ENCODE data around the gene PFKFB3. TPM values are rescaled to one million over a fixed set of nuclear protein-coding genes. Genes with fewer than 3 reads are reported as not detected.
"Not testable (repeated sequence)": the region's sequence is repeated elsewhere in the genome, so short reads cannot be mapped to it uniquely, and the experiment has no call there.

The PFKFB3 gene
- polyA plus RNA-seq, 3 donors, result 27.7 to 33.9 (median 31.0) TPM

- DNase-seq (ENCODE audit: low read depth in 3 of 3, low spot score in 2 of 3), result no peak
Observed at GRCh38 chr10:6200734-6201515, 1.8 kb upstream of the PFKFB3 start.

- DNase-seq (ENCODE audit: low read depth in 3 of 3, low spot score in 2 of 3), result no peak
Observed at GRCh38 chr10:6201516-6201975, 1.2 kb upstream of the PFKFB3 start.

GRCh38 chr10:6202098-6202683, 541 bp upstream of the PFKFB3 start:
- DNase-seq (ENCODE audit: low read depth in 3 of 3, low spot score in 2 of 3), result no peak

- no peak for DNase-seq (ENCODE audit: low read depth in 3 of 3, low spot score in 2 of 3)
Observed at GRCh38 chr10:6203331-6204062, 765 bp downstream of the PFKFB3 start.

- no peak for DNase-seq (ENCODE audit: low read depth in 3 of 3, low spot score in 2 of 3)
Observed at GRCh38 chr10:6204063-6204340, 1.3 kb downstream of the PFKFB3 start.

- no peak for DNase-seq (ENCODE audit: low read depth in 3 of 3, low spot score in 2 of 3)
Observed at GRCh38 chr10:6204341-6205191, 1.8 kb downstream of the PFKFB3 start.

GRCh38 chr10:6206486-6206885, 3.8 kb downstream of the PFKFB3 start:
- not testable (repeated sequence) for DNase-seq (ENCODE audit: low read depth in 3 of 3, low spot score in 2 of 3)

- no peak for DNase-seq (ENCODE audit: low read depth in 3 of 3, low spot score in 2 of 3)
Observed at GRCh38 chr10:6207658-6208057, 4.9 kb downstream of the PFKFB3 start.

- no peak for DNase-seq (ENCODE audit: low read depth in 3 of 3, low spot score in 2 of 3)
Observed at GRCh38 chr10:6208799-6209235, 6.1 kb downstream of the PFKFB3 start.

- no peak for DNase-seq (ENCODE audit: low read depth in 3 of 3, low spot score in 2 of 3)
Observed at GRCh38 chr10:6211341-6211670, 8.6 kb downstream of the PFKFB3 start.

- DNase-seq (ENCODE audit: low read depth in 3 of 3, low spot score in 2 of 3), result no peak
Observed at GRCh38 chr10:6211671-6212635, 9.2 kb downstream of the PFKFB3 start.

- DNase-seq (ENCODE audit: low read depth in 3 of 3, low spot score in 2 of 3), result no peak
Observed at GRCh38 chr10:6212806-6213205, 10.1 kb downstream of the PFKFB3 start.

GRCh38 chr10:6213257-6213905, 10.6 kb downstream of the PFKFB3 start:
- no peak for DNase-seq (ENCODE audit: low read depth in 3 of 3, low spot score in 2 of 3)

GRCh38 chr10:6213908-6214307, 11.2 kb downstream of the PFKFB3 start:
- no peak for DNase-seq (ENCODE audit: low read depth in 3 of 3, low spot score in 2 of 3)

GRCh38 chr10:6214612-6215011, 11.9 kb downstream of the PFKFB3 start:
- DNase-seq (ENCODE audit: low read depth in 3 of 3, low spot score in 2 of 3), result no peak

GRCh38 chr10:6215241-6215640, 12.5 kb downstream of the PFKFB3 start:
- no peak for DNase-seq (ENCODE audit: low read depth in 3 of 3, low spot score in 2 of 3)

GRCh38 chr10:6215683-6216484, 13.2 kb downstream of the PFKFB3 start:
- no peak for DNase-seq (ENCODE audit: low read depth in 3 of 3, low spot score in 2 of 3)

- DNase-seq (ENCODE audit: low read depth in 3 of 3, low spot score in 2 of 3), result no peak
Observed at GRCh38 chr10:6216916-6217315, 14.2 kb downstream of the PFKFB3 start.

GRCh38 chr10:6217611-6218010, 14.9 kb downstream of the PFKFB3 start:
- no peak for DNase-seq (ENCODE audit: low read depth in 3 of 3, low spot score in 2 of 3)
